ENCODE results near the gene TXNDC2.
"Not testable (repeated sequence)": the region's sequence is repeated elsewhere in the genome, so short reads cannot be mapped to it uniquely, and the experiment has no call there.

Gene TXNDC2

DNA sequence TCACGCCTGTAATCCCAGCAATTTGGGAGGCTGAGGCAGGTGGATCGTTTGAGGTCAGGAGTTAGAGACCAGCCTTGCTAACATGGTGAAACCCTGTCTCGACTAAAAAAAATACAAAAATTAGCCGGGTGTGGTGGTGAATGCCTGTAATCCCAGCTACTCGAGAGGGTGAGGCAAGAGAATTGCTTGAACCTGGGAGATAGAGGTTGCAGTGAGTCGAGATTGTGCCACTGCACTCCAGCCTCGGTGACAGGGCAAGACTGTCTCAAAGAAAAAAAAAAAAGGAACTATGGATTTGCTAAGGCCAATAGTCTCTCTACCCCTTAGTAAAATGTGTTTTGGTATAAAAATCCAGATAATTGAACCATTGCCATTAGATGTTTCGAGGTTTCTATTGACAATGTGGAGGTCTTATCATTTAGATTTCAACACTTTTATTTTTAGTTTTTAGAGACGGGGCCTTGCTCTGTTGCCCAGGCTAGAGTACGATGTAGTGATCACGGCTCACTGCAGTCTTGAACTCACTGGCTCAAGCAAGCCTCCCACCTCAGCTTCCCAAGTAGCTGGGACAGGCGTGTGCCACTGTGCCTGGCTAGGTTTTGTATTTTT, 1.1 kb upstream of the TXNDC2 start:
- DNase-seq (ENCODE audit: low read depth in 3 of 3): no peak

DNA sequence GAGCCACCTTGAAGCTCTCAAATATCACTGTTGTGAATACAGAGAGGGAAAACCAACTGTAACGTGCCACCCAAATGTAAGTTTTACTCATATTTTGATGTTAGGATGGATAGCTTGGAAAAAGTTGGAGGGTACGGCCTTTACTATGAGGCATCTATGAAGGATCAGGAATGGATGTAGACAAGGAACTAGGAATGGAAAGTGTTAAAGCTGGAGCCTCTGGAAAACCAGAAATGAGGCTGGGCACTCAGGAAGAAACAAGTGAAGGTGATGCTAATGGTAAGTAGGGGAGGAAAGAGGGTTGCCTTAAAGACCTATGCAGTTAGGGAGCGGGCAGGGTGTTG, 204 bp downstream of the TXNDC2 start:
- DNase-seq (ENCODE audit: low read depth in 3 of 3): no peak

DNA sequence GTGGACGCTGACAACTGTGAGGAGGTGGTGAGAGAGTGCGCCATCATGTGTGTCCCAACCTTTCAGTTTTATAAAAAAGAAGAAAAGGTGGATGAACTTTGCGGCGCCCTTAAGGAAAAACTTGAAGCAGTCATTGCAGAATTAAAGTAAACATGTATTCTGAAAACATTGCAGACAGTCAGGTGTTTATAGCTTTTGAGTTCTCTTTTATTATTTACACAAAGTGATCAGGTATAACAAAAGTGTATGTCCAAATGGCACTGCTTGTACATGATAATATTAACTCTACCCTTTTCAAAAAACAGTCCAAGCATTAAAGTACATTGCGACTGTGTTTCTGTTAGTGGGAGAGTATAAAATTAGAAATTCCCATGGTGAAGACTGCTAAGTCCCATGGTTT, 2.2 kb downstream of the TXNDC2 start:
- no peak for DNase-seq (ENCODE audit: low read depth in 3 of 3)

DNA sequence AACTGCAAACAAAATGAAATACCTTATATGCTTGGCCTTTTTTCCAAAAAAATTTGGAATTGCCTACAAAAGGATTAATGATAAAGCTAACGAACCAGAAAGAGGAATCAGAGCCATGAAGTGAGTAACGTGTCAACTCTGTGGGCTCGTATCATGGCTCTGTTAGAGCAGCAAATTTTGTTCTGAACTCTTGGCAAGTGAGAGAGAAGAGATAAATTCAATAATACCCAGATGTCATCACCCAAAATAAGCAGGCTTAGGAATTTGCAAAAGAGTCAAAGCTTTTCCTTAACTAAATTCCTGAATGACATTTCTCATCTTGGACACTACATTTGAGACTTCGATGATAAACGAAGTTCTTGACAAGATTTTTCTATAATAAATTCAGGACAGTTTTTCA, 4.4 kb downstream of the TXNDC2 start:
- DNase-seq (ENCODE audit: low read depth in 3 of 3): no peak

DNA sequence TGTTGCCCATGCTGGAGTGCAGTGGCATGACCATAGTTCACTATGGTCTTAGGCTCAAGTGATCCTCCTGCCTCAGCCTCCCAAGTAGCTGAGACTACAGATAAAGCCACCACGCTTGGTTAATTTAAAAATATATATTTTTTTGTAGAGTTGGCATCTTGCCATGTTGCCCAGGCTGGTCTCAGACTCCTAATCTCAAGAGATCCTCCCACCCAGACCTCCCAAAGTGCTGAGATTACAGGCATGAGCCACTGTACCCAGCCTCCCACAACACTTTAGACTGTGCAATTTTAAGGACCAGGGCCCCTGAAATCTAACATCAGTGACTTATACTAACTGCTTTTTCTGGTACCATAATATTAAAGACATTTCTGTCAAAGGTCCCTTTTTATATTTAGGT, 5.2 kb downstream of the TXNDC2 start:
- DNase-seq (ENCODE audit: low read depth in 3 of 3): no peak

DNA sequence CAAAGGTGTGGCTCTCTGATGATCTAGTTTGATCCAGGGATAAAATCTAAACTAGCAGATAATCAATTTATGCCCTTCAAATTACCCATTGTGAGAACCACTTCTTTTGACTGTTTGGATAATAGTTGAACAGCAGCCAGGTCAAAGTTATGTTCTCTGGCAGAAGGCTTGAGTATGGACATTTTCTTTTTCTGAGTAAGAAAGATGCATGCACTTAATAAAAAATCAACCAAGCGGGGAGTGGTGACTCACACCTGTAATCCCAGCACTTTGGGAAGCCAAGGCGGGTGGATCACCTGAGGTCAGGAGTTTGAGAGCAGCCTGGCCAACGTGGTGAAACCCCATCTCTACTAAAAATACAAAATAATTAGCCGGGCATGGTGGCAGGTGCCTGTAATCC, 5.7 kb downstream of the TXNDC2 start:
- DNase-seq (ENCODE audit: low read depth in 3 of 3): not testable (repeated sequence)

DNA sequence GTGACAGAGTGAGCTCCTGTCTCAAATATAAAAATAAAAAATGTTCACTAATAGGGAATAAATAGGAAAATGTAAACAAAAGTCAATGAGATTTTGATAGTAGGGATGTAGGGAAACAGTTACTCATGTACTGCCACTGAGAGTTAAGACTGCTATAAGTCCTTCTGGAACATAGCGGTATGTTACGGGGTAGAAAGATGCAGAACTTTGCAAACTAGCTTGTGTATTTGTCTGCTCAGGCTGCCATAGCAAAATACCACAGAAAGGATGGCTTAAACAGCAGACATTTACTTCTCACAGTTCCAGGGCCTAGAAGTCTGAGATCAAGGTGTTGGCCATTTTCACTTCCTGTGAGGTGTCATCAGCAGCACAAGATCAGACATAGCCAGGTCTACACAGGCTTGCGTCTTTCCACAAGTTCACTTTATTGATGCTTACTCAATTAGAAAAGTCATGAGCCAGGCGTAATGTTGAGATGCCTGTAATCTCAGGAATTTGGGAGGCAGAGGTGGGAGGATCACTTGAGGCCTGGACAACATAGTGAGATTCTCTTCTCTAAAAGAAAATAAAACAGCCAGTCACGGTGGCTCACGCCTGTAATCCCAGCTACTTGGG, 8.8 kb downstream of the TXNDC2 start:
- no peak for DNase-seq (ENCODE audit: low read depth in 3 of 3)

DNA sequence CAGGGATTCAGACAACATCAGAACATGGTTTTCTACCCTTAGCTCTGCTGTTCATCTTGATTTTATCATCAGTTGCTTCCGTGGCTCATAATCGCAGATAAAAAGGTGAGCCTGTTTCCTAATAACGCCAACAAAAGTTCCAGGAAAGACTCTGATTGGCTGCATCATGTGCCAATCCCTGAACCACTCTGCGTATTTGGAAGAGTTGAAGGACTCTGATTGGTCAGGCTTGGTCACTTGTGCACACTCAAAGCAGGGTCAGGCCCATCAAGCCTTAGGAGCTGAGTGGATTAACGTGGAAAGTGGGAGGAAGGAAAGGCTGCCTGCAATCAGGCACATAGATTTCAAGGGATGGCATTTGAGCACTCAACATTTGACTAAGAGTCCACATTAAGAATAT, 11.4 kb downstream of the TXNDC2 start:
- no peak for DNase-seq (ENCODE audit: low read depth in 3 of 3)

DNA sequence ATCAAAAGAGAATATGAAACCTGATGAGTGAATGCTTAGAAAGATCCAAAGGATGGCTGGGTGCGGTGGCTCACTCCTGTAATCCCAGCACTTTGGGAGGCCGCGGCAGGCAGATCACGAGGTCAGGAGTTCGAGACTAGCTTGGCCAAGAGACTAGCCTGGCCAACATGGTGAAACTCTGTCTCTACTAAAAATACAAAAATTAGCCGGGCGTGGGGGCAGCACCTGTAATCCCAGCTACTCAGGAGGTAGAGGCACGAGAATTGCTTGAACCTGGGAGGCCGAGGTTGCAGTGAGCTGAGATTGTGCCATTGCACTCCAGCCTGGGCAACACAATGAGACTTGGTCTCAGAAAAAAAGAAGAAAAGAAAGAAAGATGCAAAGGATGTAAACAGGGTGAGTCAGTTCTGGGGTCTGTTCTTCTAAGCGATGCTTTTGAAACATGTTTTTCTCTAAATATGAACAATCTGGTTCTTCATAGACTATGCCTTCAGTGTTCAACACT, 12.1 kb downstream of the TXNDC2 start:
- DNase-seq (ENCODE audit: low read depth in 3 of 3): not testable (repeated sequence)

DNA sequence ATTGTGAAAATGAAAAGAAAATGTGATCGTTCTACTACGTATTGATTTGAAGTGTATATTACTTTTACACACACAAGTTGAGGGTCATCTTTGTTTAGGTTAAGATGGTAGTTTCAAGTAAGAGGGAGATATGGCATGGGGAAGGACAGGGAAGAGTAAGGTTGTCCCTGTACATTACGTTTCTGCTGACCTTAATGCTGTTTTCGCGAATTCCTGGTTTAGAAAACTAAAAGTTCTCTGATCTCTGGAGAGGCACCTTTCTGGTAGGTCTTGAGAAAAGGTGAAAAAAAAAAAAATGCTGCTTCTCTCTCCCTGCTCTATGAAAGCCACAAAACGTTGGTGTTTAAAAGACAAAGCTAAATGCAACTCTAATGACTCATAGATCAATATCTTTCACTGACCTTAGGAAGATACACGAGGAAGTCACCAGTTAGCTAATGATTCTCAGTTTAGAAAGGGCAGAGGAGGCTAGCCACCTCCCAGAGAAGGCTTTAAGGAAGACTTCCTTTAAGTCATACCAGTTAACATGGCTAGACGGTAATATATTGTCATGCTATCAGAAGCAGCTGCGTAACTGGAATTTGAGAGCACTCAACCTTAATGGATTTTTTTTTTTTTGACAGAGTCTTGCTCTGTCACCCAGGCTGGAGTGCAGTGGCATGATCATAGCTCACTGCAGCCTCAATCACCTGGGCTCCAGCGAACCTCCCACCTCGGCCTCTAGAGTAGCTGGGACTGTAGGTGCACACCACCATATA, 13.2 kb downstream of the TXNDC2 start:
- DNase-seq (ENCODE audit: low read depth in 3 of 3): no peak

DNA sequence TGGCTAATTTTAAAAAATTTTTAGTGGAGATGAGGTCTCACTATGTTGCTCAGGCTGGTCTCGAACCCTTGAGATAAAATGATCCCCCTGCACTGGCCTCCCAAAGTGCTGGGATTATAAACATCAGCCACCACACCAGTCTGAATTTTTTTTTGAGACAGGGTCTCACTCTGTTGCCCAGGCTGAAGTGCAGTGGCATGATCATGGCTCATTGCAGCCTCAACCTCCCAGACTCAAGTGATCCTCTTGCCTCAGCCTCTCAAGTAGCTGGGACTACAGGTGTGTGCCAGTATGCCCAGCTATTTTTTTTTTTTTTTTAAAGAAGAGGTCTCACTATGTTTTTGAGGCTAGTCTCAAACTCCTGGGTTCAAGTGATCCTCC, 13.8 kb downstream of the TXNDC2 start:
- DNase-seq (ENCODE audit: low read depth in 3 of 3): not testable (repeated sequence)

DNA sequence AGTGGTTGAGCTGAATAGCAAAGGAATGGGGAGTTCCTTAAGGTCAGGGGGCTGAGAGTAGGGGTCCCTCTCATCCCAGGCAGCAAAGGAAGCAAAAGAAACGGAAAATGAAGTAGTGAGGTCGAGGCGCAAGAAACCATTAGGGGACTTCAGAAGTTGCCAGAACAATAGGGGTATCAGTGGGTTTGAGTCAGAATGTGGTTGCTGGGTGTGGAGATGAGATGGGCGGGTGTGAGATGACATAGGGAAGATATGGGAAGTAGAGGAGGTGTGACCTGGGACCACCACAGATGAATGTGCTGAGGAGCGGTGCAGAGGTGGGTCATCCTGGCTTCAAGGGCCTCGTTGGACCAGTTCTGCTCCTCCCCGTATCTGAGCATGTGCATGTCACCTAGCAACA, 14.9 kb downstream of the TXNDC2 start:
- no peak for DNase-seq (ENCODE audit: low read depth in 3 of 3)

DNA sequence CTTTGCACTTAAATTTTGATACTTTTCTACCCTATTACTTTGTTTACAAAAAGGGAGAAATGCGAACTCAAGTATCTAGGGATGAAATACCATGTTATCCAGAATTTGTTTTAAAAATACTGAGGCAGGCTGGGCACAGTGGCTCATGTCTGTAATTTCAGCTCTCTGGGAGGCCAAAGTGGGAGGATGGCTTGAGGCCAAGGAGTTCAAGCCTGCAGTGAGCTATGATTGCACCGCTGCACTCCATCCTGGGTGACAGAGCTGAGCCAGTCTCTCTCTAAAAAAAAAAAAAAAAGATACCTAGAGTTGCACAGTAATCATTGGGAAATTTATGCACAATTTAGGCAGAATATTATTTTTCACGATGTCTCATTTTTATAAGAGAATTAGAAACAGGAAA, 15.6 kb downstream of the TXNDC2 start:
- DNase-seq (ENCODE audit: low read depth in 3 of 3): no peak

DNA sequence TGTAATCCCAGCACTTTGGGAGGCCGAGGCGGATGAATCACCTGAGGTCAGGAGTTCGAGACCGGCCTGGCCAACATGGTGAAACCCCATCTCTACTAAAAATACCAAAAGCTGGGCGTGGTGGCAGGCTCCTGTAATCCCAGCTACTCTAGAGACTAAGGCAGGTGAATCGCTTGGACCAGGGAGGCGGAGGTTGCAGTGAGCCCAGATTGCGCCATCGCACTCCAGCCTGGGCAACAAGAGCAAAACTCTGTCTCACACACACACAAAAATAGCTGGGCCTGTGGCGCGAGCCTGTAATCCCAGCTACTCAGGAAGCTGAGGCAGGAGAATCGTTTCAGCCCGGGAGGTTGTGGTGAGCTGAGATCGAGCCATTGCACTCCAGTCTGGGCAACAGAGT, 16.5 kb downstream of the TXNDC2 start:
- DNase-seq (ENCODE audit: low read depth in 3 of 3): not testable (repeated sequence)

DNA sequence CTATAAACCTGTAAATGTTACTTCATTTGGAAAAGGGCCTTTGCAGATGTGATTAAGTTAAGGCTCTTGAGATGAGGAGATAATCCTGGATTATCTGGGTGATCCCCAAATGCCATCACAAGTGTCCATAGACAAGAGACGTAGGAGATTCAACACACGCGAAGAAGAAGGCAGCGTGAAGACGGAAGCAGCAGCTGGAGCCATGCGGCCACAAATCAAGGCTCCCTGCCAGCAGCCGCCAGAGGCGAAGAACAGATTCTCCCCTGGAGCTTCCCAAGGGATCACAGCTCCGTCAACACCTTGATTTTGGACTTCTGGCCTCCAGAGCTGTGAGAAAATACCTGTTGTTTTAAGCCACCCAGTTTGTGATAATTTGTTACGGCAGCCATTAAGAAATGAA, 17.1 kb downstream of the TXNDC2 start:
- DNase-seq (ENCODE audit: low read depth in 3 of 3): no peak

DNA sequence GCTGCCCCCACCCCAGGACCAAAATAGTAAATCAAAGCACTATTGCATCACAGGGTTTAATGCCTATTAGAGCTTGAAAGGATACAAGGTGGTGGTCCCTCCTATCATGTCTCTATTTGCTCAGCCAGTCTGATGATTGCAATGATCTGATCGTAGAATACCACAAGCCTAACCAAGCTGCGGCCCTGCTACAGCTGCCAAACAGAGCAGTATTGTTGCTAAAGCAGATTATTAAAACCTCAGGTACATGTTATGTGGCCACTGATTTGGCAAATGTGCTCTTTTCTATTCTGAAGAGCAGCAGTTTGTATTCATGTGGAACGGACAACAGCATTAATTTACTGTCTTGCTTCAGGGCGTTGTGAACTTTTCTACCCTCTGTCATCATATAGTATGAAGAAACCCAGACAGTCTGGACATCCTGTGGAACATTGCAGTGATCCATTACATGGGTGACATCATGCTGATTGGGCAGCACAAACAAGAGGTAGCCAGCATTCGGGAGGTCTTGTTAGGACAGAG, 19.7 kb downstream of the TXNDC2 start:
- no peak for DNase-seq (ENCODE audit: low read depth in 3 of 3)

DNA sequence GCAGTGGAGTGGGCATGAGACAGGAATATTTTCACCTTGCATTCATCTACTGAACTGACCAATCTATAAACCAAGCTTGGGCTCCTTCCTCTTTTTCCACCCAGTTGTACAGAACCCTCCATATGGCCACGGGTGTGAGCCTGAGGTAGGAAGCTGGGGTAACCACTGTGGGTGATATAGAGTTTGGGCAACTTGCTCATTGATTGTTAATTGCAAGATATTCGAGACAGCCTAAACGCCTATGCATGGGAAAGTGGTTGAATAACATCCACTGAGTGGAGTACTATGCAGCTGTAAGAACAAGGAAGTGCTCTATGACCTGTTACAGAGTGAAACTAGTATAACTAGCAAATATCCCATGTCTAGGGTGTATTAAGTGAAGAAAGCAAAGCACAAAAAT, 20.7 kb downstream of the TXNDC2 start:
- DNase-seq (ENCODE audit: low read depth in 3 of 3): no peak

DNA sequence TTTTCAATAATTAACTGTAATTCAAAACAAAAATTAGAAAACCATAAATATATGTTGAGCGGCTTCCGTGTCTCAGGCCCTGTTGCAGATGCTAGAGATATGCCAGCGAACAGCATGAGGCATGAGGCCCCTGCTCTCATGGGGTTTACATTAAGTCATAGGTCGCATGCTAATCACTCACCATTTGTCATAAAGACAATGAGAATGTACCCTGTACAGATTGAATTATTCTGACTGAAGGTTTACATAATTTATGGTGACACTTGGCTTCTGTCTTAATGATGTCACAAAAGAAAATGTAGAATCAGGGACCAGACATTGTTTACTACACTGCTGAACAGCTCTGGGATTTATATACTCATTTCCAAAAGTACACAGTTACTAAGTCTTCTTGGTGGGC, 22.1 kb downstream of the TXNDC2 start:
- DNase-seq (ENCODE audit: low read depth in 3 of 3): no peak

DNA sequence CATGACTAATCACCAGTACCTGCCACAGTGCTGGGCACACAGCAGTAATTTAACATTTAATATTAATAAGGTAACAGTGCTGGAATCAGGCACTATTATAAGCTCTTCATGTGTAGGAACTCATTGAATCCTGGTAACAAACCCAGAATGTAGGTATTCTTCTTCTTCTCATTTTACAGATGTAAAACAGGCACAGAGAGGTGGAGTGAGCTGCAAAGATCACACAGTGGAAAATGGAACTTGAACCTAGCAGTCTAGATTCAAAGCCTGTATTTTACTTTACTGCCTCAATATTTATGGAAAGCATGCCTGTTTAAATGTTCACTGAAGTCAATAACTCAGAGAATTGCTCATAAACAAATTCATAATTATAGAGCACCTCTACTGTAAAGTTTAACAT, 24.3 kb downstream of the TXNDC2 start:
- DNase-seq (ENCODE audit: low read depth in 3 of 3): no peak

DNA sequence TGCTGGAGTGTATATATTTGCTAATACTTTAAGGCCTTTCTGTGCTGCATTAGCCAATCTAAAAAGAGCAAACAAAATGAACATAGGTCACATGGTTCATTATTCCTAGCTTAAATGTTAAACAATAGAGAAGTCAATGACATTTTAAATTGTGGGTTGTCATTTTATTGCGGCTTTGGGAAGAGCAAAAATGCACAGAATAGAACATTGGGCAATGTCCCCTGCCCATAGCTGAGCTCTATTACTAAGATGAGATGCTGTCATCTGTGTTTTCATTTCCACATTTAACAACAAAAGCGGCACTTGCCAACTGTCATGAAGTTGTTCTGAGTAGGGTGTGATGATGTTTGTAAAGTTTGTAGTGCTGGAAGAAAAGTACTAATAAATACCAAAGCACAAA, 24.9 kb downstream of the TXNDC2 start:
- no peak for DNase-seq (ENCODE audit: low read depth in 3 of 3)

DNA sequence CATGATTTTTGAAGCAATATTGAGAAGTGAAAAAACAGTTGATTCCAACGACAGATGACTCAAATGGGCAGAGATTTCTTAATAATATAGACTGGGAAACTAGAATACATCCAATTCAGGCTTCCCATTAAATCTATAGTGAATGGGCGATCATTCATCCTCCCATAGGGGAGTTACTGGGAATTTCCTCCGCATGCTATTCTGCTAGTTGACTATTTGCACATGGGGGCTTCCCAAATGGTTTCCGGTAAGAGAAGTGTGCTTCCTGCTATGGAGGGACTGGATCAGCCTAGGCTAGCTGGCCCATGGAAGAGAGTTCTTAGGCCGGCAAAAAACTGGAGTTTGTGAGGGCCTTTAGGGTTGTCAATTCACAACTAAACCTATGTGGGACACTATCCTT, 25.5 kb downstream of the TXNDC2 start:
- no peak for DNase-seq (ENCODE audit: low read depth in 3 of 3)

DNA sequence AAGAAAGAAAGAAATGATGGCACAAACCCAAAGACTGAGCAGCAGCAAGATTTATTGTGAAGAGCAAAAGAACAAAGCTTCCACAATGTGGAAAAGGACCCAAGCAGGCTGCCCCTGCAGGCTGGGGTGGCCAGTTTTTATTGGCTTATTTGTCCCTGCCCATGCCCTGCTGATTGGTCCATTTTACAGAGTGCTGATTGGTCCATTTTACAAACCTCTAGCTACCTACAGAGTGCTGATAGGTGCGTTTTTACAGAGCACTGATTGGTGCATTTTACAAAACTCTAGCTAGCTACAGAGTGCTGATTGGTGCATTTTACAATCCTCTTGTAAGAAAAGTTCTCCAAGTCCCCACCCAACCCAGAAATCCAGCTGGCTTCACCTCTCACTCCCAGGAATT, 26.5 kb downstream of the TXNDC2 start:
- not testable (repeated sequence) for DNase-seq (ENCODE audit: low read depth in 3 of 3)

DNA sequence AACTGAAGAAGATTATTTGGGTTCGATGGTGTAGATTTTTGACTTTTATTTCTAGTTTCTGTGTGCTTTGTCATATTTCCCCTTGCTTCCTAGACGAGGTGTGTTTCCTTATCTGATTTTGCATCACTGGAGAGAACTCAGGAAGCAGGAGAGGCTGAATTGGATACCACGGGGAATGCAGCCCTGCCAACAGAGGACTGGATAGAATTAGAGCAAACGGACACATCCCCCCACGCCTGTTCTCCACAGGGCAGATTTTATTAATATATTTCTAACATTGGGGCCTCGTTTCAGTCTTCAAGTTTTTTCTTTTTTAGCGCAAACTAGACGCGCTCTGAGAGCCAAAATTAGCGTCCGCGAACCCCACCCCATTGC, 27.4 kb downstream of the TXNDC2 start:
- no peak for DNase-seq (ENCODE audit: low read depth in 3 of 3)
